Upper lobe of left lung (tissue), 6 donors: ENCODE data around the gene LRTM2. TPM values are rescaled to one million over a fixed set of nuclear protein-coding genes. Genes with fewer than 3 reads are reported as not detected.

Experiments used
- ATAC-seq, 2 donors: fragments of 200-7000 bp; cut with Tn5 transposase; one replicate each; pipeline ENCODE4 v1.9.1; 2022; ENCODE audit warnings: mild to moderate bottlenecking in 2 of 2, moderate library complexity in 2 of 2; ENCODE audit not compliant: low FRiP score in 2 of 2
- DNase-seq, 2 donors: peaks; one replicate each; pipeline ENCODE4 v3.0.0-alpha.2; 2019 to 2020
- H3K27ac ChIP-seq, 4 donors: fragments of 200-600 bp; sonication (generic); one replicate each; pipeline ENCODE4 v1.5.1; 2016 to 2019
- H3K27me3 ChIP-seq, 4 donors: fragments of 200-600 bp; sonication (generic); one replicate each; pipeline ENCODE4 v1.5.1; 2017 to 2019
- H3K36me3 ChIP-seq, 4 donors: fragments of 200-600 bp; sonication (generic); one replicate each; pipeline ENCODE4 v1.5.1; 2016 to 2019
- H3K4me1 ChIP-seq, 4 donors: fragments of 200-600 bp; sonication (generic); one replicate each; pipeline ENCODE4 v1.5.1; 2018 to 2019
- H3K4me3 ChIP-seq, 4 donors: fragments of 200-600 bp; sonication (generic); one replicate each; pipeline ENCODE4 v1.5.1; 2017 to 2019; ENCODE audit warnings: mild to moderate bottlenecking in 2 of 4, moderate library complexity in 1 of 4
- H3K9me3 ChIP-seq, 4 donors: fragments of 200-600 bp; sonication (generic); one replicate each; pipeline ENCODE4 v1.5.1; 2018 to 2019
- CTCF ChIP-seq, 6 experiments: fragments of 450-650 bp in 4 of 6; fragments of 200-600 bp in 2 of 6; sonication (generic) in 2 of 6; IDR thresholded peaks; one replicate each; pipeline ENCODE4 v1.5.1; 2016 to 2019; ENCODE audit warnings: antibody characterized with exemption in 6 of 6
- EP300 ChIP-seq, 4 donors: sonication (generic); formaldehyde crosslinking; IDR thresholded peaks; one replicate each; pipeline ENCODE4 v1.5.1; 2017; ENCODE audit warnings: antibody characterized with exemption in 4 of 4, control low read depth in 2 of 4
- POLR2A ChIP-seq, 4 donors: fragments of 450-650 bp; IDR thresholded peaks; one replicate each; pipeline ENCODE4 v1.5.1; 2016 to 2017; ENCODE audit warnings: antibody characterized with exemption in 4 of 4, mild to moderate bottlenecking in 2 of 4
- POLR2AphosphoS5 ChIP-seq, 2 donors: sonication (generic); formaldehyde crosslinking; IDR thresholded peaks; one replicate each; pipeline ENCODE4 v1.5.1; 2017; ENCODE audit warnings: antibody characterized with exemption in 2 of 2
- WGBS, 2 donors: methylation state at CpG; one replicate each; pipeline ENCODE4 v1.1.5; 2017 to 2018; 5-methylcytosine and 5-hydroxymethylcytosine counted together
- total RNA-seq, 6 donors: library from RNA; depleted of rRNA in 4 of 6; stranded (reverse); fragments of >200 nt in 4 of 6; gene quantifications; one replicate each; pipeline versions ENCODE4 v1.1.0 to v1.2.1, GENCODE V29; 2016 to 2021
- donor health status: DM: no; HTN: no; CAD: no; lungs with moderate emphysema.
- donor health status: DM: no; HTN: yes; CAD: no; lungs with severe emphysema.

LRTM2 gene
- total RNA-seq, 6 donors from 2014 or later = not detected

DNA sequence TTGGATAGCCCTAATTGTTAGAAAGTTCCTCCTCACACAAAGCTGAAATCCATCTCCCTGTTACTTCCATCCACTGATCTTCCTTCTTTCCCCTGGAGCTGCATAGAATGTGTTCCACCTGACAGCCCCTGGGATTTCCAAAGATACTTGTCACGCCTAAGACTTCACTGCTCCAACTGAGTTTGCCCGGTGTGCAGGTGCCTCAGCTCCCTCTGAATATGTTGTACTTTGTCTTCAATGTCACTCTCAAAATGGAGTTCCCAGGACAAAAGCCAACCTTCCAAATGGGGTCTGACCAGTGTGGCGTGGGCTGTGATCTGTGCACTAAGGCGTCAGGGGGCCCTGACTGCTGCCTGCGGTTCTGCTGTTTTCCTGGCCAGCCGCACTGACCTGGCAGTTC lies 55.2 kb downstream of the LRTM2 start:
- H3K4me3 ChIP-seq = no peak overlapping the region
- H3K36me3 ChIP-seq = no peaks in the 10 kb centered on the region
- H3K27me3 ChIP-seq = no peaks in the 10 kb centered on the region
- no peaks in the 10 kb centered on the region for H3K4me1 ChIP-seq
- no peaks in the 10 kb centered on the region for H3K9me3 ChIP-seq
- no peak overlapping the region for H3K27ac ChIP-seq
- ATAC-seq (no peak), DNase-seq (no peak)
- no peak for TF ChIP-seq POLR2AphosphoS5 (IDR thresholded peaks at IDR 0.05)
- TF ChIP-seq CTCF (IDR thresholded peaks at IDR 0.05) = no peak
- no peak for TF ChIP-seq EP300 (IDR thresholded peaks at IDR 0.05)
- TF ChIP-seq POLR2A (IDR thresholded peaks at IDR 0.05) = no peak
- 75 to 83% methylated on average over 6 of the region's 6 CpGs for WGBS, 2 donors

DNA sequence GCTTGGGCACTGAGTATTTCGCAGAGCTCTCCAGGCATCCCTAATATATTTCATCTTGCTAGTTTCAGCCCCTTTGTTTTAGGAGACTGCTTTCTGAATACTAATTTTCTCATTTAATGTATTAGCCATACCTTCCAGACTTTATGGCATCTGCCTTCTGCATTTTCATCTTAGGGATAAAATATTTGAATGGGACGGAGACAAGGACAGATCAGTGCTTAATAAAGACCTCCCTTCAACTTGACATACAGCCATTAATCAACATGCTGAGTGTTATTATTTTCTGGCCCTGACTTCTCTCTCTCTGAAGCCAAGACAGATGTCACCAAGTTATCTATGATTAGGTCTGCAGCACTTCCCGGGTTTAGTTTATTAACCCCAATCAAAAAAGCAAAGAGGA lies 55.7 kb downstream of the LRTM2 start:
- Histone ChIP-seq H3K9me3 (no peaks in the 10 kb centered on the region), H3K36me3 (no peaks in the 10 kb centered on the region), H3K27ac (no peak overlapping the region), H3K27me3 (no peaks in the 10 kb centered on the region), H3K4me1 (no peaks in the 10 kb centered on the region), H3K4me3 (no peak overlapping the region)
- no peak for TF ChIP-seq EP300 (IDR thresholded peaks at IDR 0.05)
- no peak for TF ChIP-seq POLR2AphosphoS5 (IDR thresholded peaks at IDR 0.05)
- no peak for ATAC-seq
- no peak for DNase-seq
- 73 to 76% methylated on average over 3 of the region's 3 CpGs for WGBS, 2 donors

DNA sequence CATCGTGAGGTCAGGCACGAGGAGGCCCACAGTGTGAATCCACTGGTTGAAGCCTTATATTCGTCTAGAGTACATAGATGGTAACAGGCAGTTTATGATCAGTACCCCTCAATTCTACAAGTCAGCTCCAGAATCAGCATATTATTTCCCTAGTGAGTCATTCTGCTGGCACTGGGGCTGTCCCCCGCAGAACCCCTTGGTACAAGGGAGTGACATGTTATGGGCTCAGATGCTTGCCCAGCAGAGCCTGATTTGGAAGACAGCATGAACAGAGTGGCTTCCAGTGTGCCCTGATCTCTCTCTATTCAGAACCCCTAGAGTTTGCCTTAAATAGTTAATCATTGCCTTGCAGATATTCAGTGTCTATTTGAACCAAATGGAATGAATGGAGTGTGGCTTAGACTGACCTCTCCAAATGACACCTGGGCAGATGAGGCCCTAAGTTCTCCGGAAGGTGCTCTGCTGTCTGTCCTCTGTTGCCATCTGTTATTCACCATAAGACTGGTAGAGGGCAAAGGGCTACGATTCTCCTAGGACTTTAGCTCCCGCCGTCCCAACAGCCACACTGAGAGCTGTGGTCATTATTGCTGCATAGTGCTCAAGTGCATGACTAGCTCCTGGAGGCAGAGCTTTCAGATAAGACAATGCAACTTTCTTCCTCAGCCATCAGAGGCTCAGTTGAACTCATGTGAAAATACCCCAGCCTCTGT lies 57.0 kb downstream of the LRTM2 start:
- no peak for TF ChIP-seq POLR2AphosphoS5 (IDR thresholded peaks at IDR 0.05)
- no peak for TF ChIP-seq CTCF (IDR thresholded peaks at IDR 0.05)
- no peak for TF ChIP-seq EP300 (IDR thresholded peaks at IDR 0.05)
- no peak for TF ChIP-seq POLR2A (IDR thresholded peaks at IDR 0.05)
- Histone ChIP-seq H3K27ac (no peak overlapping the region), H3K36me3 (no peaks in the 10 kb centered on the region), H3K4me3 (no peak overlapping the region), H3K4me1 (no peaks in the 10 kb centered on the region), H3K27me3 (no peaks in the 10 kb centered on the region), H3K9me3 (no peaks in the 10 kb centered on the region)
- WGBS, 2 donors = 83 to 93% methylated on average over 7 to 8 of the region's 8 CpGs
- DNase-seq (no peak), ATAC-seq (no peak)

GRCh38 chr12:1878214-1878613 lies 57.8 kb downstream of the LRTM2 start:
- no peaks in the 10 kb centered on the region for H3K4me1 ChIP-seq
- H3K36me3 ChIP-seq = no peaks in the 10 kb centered on the region
- DNase-seq (no peak), ATAC-seq (no peak)
- H3K27me3 ChIP-seq = no peaks in the 10 kb centered on the region
- H3K9me3 ChIP-seq = no peaks in the 10 kb centered on the region
- H3K4me3 ChIP-seq = no peak overlapping the region
- TF ChIP-seq POLR2A (IDR thresholded peaks at IDR 0.05) (no peak), CTCF (IDR thresholded peaks at IDR 0.05) (no peak), POLR2AphosphoS5 (IDR thresholded peaks at IDR 0.05) (no peak), EP300 (IDR thresholded peaks at IDR 0.05) (no peak)
- WGBS, 2 donors = 86 to 94% methylated on average over 10 of the region's 10 CpGs
- H3K27ac ChIP-seq = no peak overlapping the region

DNA sequence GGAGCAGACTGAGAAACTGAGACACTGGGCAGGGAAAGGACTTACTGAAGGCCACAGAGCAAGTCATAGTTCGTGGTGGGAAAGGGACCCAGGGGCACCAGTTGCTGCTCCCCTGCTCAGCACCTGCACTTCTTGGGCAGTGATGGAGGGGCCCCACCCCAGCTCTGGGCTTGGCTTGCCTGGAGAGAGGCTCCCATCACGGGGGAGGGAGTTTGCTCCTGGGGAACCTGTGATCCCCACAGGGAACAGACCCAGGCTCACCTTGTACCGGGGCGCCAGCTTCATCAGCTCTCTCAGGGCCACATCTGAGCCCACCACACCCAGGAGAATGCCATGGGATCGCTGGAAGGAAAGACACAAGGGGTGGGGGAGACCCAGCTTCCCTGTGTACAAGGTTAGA lies 58.3 kb downstream of the LRTM2 start:
- H3K27me3 ChIP-seq = no peaks in the 10 kb centered on the region
- H3K4me1 ChIP-seq = no peaks in the 10 kb centered on the region
- no peak overlapping the region for H3K27ac ChIP-seq
- WGBS, 2 donors = 77 to 84% methylated on average over 3 to 5 of the region's 5 CpGs
- ATAC-seq = no peak
- no peak for TF ChIP-seq POLR2A (IDR thresholded peaks at IDR 0.05)
- TF ChIP-seq POLR2AphosphoS5 (IDR thresholded peaks at IDR 0.05) = no peak
- no peak for TF ChIP-seq CTCF (IDR thresholded peaks at IDR 0.05)
- no peak for TF ChIP-seq EP300 (IDR thresholded peaks at IDR 0.05)
- no peaks in the 10 kb centered on the region for H3K9me3 ChIP-seq
- DNase-seq = no peak
- H3K36me3 ChIP-seq = no peaks in the 10 kb centered on the region
- H3K4me3 ChIP-seq = no peak overlapping the region
